Measurements from ENCODE around the gene FRMPD1. TPM values are rescaled to one million over a fixed set of nuclear protein-coding genes. Genes with fewer than 3 reads are reported as not detected.
A peak's percentile ranks its signal among the peaks of the same experiment; 100 is the strongest.

Gene FRMPD1
- total RNA-seq, 1 donor, result not detected

DNA sequence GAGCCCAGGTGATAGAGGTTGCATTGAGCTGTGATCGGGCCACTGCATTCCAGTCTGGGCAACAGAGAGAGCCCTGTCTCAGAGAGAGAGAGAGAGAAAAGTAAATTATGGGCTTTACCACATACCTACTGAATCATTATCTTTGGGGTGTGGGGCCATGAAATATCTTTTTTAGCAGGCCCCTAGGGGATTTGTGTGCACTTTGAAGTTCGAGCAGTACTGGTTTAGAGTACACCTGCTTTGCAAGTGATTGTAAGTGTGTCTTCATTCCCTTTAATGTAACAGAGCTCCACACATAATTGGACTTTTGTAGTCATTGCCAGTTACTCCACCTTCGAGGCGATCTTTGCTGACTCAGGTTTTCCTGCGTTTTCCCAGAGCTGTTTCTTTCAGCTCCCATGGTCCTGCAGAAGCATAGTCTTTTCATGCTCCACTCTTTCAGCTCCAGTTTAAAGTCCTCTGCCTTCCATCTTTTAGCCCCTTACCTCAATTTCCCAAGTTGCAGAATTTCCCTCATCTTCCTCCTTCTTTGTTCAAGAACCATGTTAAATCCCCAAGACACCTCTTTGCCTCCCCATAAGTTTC lies 24.0 kb upstream of the FRMPD1 start:
- no peak for DNase-seq (ENCODE audit: low read depth)
- TF ChIP-seq, protein P1, sequence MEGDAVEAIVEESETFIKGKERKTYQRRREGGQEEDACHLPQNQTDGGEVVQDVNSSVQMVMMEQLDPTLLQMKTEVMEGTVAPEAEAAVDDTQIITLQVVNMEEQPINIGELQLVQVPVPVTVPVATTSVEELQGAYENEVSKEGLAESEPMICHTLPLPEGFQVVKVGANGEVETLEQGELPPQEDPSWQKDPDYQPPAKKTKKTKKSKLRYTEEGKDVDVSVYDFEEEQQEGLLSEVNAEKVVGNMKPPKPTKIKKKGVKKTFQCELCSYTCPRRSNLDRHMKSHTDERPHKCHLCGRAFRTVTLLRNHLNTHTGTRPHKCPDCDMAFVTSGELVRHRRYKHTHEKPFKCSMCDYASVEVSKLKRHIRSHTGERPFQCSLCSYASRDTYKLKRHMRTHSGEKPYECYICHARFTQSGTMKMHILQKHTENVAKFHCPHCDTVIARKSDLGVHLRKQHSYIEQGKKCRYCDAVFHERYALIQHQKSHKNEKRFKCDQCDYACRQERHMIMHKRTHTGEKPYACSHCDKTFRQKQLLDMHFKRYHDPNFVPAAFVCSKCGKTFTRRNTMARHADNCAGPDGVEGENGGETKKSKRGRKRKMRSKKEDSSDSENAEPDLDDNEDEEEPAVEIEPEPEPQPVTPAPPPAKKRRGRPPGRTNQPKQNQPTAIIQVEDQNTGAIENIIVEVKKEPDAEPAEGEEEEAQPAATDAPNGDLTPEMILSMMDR (IDR thresholded peaks at IDR 0.05; ENCODE audit: insufficient read depth, low read length), result no peak
- no peak overlapping the region for H3K4me3 ChIP-seq (ENCODE audit: low read depth, low read length)

DNA sequence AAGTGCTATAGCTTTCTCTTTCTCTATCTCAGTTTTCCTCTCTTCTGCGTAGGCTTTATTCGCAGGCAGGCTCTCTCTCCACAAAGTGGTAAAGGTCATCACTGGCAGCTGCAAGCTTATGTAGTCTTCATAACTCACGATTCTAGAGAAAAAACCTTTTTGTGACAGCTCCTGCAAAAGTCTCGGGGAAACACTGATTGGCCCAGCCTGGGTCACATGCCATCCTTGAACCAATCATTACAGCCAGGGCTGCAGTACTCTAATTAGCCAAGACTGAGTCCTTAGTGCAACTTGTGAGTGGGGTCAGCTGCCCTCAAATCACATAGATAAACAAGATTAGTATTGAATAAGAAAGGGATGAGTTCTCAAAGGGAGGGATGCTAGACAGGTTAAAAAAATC lies 18.3 kb upstream of the FRMPD1 start:
- TF ChIP-seq, protein P1 (IDR thresholded peaks at IDR 0.05; ENCODE audit: insufficient read depth, low read length), result no peak
- no peak overlapping the region for H3K4me3 ChIP-seq (ENCODE audit: low read depth, low read length)
- no peak for DNase-seq (ENCODE audit: low read depth)

DNA sequence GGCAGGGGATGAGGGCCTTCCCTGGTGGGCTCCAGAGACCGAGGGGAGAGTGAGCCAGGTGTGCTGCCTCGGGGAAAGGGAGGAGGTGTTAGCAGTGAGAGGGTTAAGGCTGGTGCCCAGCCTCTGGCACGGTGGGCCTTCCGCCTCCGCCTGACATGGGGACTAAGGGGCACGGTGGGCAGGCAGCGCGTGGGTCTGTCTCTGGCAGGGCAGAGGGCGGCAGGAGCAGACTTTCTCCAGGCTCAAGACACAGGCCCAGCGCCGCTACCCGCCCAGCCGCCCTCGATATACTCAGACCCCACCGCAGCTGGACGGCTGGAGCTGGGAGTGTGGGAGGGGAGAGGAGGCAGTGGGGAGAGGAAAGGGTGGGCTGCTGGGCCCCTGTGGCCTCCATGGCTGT lies 14.9 kb upstream of the FRMPD1 start:
- H3K4me3 ChIP-seq (ENCODE audit: low read depth, low read length), result no peak overlapping the region
- DNase-seq (ENCODE audit: low read depth), result no peak
- TF ChIP-seq, protein P1 (IDR thresholded peaks at IDR 0.05; ENCODE audit: insufficient read depth, low read length), result no peak

DNA sequence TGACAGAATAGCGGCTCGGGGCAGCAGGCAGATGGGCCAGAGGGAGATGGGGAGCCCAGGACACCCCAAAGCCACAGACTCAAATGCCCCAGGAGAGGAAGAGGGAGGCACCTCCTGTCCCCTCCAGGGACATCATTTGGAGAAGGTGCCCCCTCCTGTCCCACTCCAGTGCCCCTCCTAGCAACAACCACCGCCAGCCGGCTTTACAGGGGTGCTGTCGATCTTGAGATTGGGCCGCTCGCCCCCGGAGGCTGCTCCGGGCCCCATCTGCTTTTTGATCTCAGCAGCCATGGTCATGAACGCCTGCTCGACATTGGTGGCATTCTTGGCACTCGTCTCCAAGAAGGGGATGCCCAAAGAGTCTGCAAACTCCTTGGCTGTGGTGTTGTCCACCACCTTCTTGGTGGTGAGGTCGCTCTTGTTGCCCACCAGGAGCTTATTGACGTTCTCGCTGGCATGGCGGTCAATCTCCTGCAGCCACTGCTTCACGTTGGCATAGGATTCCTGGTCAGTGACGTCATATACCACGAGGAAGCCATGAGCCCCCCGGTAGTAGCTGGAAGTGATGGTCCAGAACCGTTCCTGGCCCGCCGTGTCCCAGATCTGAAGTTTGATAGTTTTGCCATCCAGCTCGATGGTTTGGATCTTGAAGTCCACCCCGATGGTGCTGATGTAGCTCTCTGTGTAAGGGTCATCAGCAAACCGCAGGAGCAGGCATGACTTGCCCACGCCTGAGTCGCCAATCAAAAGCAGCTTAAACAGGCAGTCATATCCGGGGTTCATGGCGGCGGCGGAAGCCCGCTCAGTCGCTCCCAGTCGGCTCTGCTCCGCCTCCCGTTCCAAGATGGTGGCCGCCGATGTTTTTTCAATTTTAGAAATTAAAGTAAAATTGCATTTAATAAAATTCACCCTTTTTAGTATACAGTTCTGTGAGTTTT lies 14.0 kb upstream of the FRMPD1 start:
- TF ChIP-seq, protein P1 (IDR thresholded peaks at IDR 0.05; ENCODE audit: insufficient read depth, low read length), result no peak
- no peak for DNase-seq (ENCODE audit: low read depth)

DNA sequence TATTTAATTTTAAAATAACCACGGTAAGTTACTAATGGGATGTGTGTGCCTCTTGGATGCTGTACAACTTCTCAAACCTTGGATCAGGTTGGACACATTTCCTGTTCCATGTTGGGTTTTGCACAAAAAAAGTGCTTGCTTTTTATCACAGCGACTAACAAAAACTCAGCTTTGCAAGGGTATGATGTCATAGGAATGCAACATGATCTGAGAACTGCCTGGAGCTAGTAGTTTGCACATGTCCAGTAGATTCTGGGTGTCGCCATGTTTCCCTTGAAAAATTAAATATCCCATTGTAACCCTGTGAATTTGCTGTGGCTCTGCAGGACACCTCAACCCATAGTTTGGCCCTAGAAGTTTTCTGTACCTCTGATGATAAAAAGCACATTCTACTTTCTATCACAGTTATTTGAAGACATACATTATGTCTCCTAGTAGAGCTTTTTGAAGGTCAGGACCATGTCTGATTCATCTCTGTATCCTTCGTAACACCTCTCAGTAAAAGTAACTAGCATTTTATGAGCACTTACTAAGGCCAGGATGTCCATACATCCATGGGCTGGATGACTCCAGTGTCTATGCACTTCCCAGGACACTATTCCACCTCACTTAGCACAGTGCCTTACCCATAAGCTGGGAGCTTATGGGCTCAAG lies 11.5 kb upstream of the FRMPD1 start:
- TF ChIP-seq, protein P1 (IDR thresholded peaks at IDR 0.05; ENCODE audit: insufficient read depth, low read length), result no peak
- no peak overlapping the region for H3K4me3 ChIP-seq (ENCODE audit: low read depth, low read length)
- DNase-seq (ENCODE audit: low read depth), result peak; percentile 37

More for the DNA sequence above, 14.0 kb upstream of the FRMPD1 start:
- no peak overlapping the region for H3K4me3 ChIP-seq (ENCODE audit: low read depth, low read length)

DNA sequence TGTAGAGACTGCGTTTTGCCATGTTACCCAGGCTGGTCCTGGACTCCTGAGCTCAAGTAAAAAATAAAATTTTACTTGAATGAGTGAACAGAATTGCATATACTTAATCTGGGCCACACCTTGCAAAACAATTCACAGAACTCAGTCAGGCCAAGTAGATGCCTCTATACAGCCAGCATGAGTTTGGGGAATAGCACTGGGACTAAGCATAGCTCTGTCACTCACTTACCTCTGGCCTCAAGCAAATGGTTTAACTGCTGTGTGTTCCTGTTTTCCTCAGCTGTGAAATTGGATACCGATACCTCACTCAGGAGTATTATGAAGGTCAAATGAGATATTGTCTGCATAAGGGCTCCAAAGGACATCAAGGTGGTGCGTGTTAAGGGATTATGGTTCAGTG lies 10.9 kb upstream of the FRMPD1 start:
- TF ChIP-seq, protein P1 (IDR thresholded peaks at IDR 0.05; ENCODE audit: insufficient read depth, low read length), result no peak
- no peak overlapping the region for H3K4me3 ChIP-seq (ENCODE audit: low read depth, low read length)
- no peak for DNase-seq (ENCODE audit: low read depth)

Data from fibroblast of the aortic adventitia (primary cell).